DOHH2 (cell line): Measurements from ENCODE around the gene WDFY2.
"Not testable (repeated sequence)": the region's sequence is repeated elsewhere in the genome, so short reads cannot be mapped to it uniquely, and the experiment has no call there.

Experiments used
- H3F3A ChIP-seq: fragments of 200-600 bp; sonication (generic), shearing (Covaris generic); 2 replicates; pipeline ENCODE4 v1.6.0; 2016; ENCODE audit warnings: antibody characterized with exemption, mild to moderate bottlenecking; ENCODE audit not compliant: control insufficient read depth, insufficient read depth
- H3K27ac ChIP-seq: fragments of 200-600 bp; sonication (generic); 2 replicates; pipeline ENCODE4 v1.5.1; 2014; ENCODE audit warnings: low read depth, mild to moderate bottlenecking, low read length, moderate library complexity
- H3K27me3 ChIP-seq: fragments of 200-600 bp; sonication (generic); 2 replicates; pipeline ENCODE4 v1.6.1; 2014; ENCODE audit warnings: mild to moderate bottlenecking, low read length, mixed read lengths; ENCODE audit not compliant: control insufficient read depth
- H3K36me3 ChIP-seq: fragments of 200-600 bp; sonication (generic); 2 replicates; pipeline ENCODE4 v1.6.1; 2014; ENCODE audit warnings: mild to moderate bottlenecking, low read length, moderate library complexity, mixed read lengths; ENCODE audit not compliant: control insufficient read depth
- H3K4me1 ChIP-seq: fragments of 200-600 bp; sonication (generic); 2 replicates; pipeline ENCODE4 v1.6.1; 2014; ENCODE audit warnings: mild to moderate bottlenecking, low read length, mixed read lengths; ENCODE audit not compliant: control insufficient read depth
- H3K4me2 ChIP-seq: fragments of 200-600 bp; sonication (generic); 2 replicates; pipeline ENCODE4 v1.6.0; 2014; ENCODE audit warnings: mild to moderate bottlenecking, low read length, moderate library complexity
- H3K4me3 ChIP-seq: fragments of 200-600 bp; sonication (generic); 2 replicates; pipeline ENCODE4 v1.5.1; 2014; ENCODE audit warnings: mild to moderate bottlenecking, low read length, mixed read lengths
- H3K79me2 ChIP-seq: fragments of 200-600 bp; sonication (generic); 2 replicates; pipeline ENCODE4 v1.6.1; 2014; ENCODE audit warnings: mild to moderate bottlenecking, low read length, mixed read lengths; ENCODE audit not compliant: control insufficient read depth
- H3K9me2 ChIP-seq: fragments of 200-600 bp; sonication (generic); replicated peaks from 2 replicates; pipeline ENCODE4 v1.6.1; 2014; ENCODE audit warnings: mild to moderate bottlenecking, low read length, mixed read lengths; ENCODE audit not compliant: control insufficient read depth
- H3K9me3 ChIP-seq: fragments of 200-600 bp; sonication (generic); 2 replicates; pipeline ENCODE4 v1.6.1; 2014; ENCODE audit warnings: antibody characterized with exemption, low read length, mixed read lengths; ENCODE audit not compliant: control insufficient read depth, insufficient read depth
- H4K20me1 ChIP-seq: fragments of 200-600 bp; sonication (generic); 2 replicates; pipeline ENCODE4 v1.6.0; 2014; ENCODE audit warnings: low read depth, mild to moderate bottlenecking, antibody characterized with exemption, low read length, moderate library complexity; ENCODE audit not compliant: control insufficient read depth, insufficient read depth
- EZH2phosphoT487 ChIP-seq: fragments of 200-600 bp; sonication (generic); IDR thresholded peaks from 2 replicates; pipeline ENCODE4 v1.6.1; 2017; ENCODE audit warnings: borderline replicate concordance, mild to moderate bottlenecking, antibody characterized with exemption, low read length, moderate library complexity, mixed read lengths
- TF ChIP-seq, protein P1 (sequence below): fragments of 200-600 bp; sonication (generic); IDR thresholded peaks from one replicate; pipeline ENCODE4 v1.5.1; 2014; ENCODE audit warnings: antibody characterized with exemption, mild to moderate bottlenecking, low read depth, low read length; ENCODE audit not compliant: poor library complexity, severe bottlenecking

Gene WDFY2

GRCh38 chr13:51638216-51638871 is 54.1 kb downstream of the WDFY2 start:
- H3K9me3 ChIP-seq, result no peaks in the 10 kb centered on the region

GRCh38 chr13:51639171-51639570 is 54.9 kb downstream of the WDFY2 start:
- Histone ChIP-seq H3K27me3 (no peaks in the 10 kb centered on the region), H3K9me3 (no peaks in the 10 kb centered on the region), H3K79me2 (no peaks in the 10 kb centered on the region), H3K36me3 (no peaks in the 10 kb centered on the region), H4K20me1 (no peaks in the 10 kb centered on the region), H3K9me2 (no peaks in the 10 kb centered on the region), H3K4me1 (peaks cover 21% of the 10 kb centered on the region), H3K27ac (no peak overlapping the region), H3K4me3 (no peak overlapping the region), H3K4me2 (no peak overlapping the region), H3F3A (no peaks in the 10 kb centered on the region)
- TF ChIP-seq EZH2phosphoT487, result no peak
- TF ChIP-seq, protein P1, sequence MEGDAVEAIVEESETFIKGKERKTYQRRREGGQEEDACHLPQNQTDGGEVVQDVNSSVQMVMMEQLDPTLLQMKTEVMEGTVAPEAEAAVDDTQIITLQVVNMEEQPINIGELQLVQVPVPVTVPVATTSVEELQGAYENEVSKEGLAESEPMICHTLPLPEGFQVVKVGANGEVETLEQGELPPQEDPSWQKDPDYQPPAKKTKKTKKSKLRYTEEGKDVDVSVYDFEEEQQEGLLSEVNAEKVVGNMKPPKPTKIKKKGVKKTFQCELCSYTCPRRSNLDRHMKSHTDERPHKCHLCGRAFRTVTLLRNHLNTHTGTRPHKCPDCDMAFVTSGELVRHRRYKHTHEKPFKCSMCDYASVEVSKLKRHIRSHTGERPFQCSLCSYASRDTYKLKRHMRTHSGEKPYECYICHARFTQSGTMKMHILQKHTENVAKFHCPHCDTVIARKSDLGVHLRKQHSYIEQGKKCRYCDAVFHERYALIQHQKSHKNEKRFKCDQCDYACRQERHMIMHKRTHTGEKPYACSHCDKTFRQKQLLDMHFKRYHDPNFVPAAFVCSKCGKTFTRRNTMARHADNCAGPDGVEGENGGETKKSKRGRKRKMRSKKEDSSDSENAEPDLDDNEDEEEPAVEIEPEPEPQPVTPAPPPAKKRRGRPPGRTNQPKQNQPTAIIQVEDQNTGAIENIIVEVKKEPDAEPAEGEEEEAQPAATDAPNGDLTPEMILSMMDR, result no peak

More at GRCh38 chr13:51638216-51638871, 54.1 kb downstream of the WDFY2 start:
- Histone ChIP-seq H3K27ac (no peak overlapping the region), H3K79me2 (no peaks in the 10 kb centered on the region), H3K4me2 (no peak overlapping the region), H4K20me1 (no peaks in the 10 kb centered on the region), H3K9me2 (no peaks in the 10 kb centered on the region), H3K4me3 (no peak overlapping the region), H3F3A (no peaks in the 10 kb centered on the region), H3K4me1 (peaks cover 13% of the 10 kb centered on the region), H3K27me3 (no peaks in the 10 kb centered on the region), H3K36me3 (no peaks in the 10 kb centered on the region)
- no peak for TF ChIP-seq EZH2phosphoT487
- TF ChIP-seq, protein P1, result no peak

GRCh38 chr13:51640696-51641095 is 56.4 kb downstream of the WDFY2 start:
- not testable (repeated sequence) for H3F3A ChIP-seq, H3K9me3 ChIP-seq, H3K9me2 ChIP-seq, H3K4me2 ChIP-seq, H4K20me1 ChIP-seq, H3K36me3 ChIP-seq, H3K4me3 ChIP-seq, H3K27ac ChIP-seq, H3K27me3 ChIP-seq, H3K79me2 ChIP-seq
- peaks cover 29% of the 10 kb centered on the region for H3K4me1 ChIP-seq

DNA sequence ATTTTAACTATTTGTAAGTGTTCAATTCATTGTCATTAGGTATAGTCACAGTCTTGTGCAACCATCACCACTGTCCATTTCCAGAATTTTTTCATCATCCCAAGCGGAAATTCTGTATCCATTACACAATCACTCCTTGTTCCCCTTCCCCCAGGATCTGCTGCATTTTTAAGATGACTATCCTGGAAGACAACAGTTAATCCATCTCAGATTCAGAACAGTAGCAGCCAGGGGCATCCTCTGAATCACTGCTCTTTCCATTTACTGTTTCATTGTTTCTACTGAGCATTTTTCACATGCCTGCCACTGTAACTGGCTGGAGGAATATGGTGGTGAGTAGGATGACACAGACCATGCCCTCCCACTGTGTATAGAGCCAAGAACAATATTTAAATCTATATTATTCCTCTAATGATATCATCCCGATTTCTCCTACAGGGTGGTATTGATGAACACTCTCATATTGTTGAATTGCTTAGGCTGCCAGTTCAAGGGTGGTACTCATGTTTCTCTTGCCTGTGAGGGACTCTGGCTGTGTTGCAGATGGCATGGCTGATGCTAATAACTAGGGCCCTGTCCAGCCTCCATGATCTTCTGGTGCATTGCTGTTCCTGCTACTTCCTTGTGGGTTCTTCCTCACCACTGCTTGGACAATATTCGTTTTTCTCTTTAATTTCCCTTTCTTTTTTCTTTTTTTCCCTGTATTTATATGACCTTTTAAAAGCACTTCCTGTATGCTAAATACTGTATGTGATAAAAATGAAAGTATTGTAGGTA is 59.0 kb downstream of the WDFY2 start:
- Histone ChIP-seq H3K27ac (no peak overlapping the region), H3K27me3 (no peaks in the 10 kb centered on the region), H3F3A (no peaks in the 10 kb centered on the region), H3K36me3 (no peaks in the 10 kb centered on the region), H3K4me1 (peaks cover 26% of the 10 kb centered on the region), H3K4me3 (no peak overlapping the region), H3K79me2 (no peaks in the 10 kb centered on the region), H4K20me1 (no peaks in the 10 kb centered on the region), H3K4me2 (no peak overlapping the region), H3K9me3 (no peaks in the 10 kb centered on the region), H3K9me2 (no peaks in the 10 kb centered on the region)
- TF ChIP-seq, protein P1, result no peak
- no peak for TF ChIP-seq EZH2phosphoT487
